Spinal cord (tissue), 10 donors: ENCODE data around the gene UNC5C. TPM values are rescaled to one million over a fixed set of nuclear protein-coding genes. Genes with fewer than 3 reads are reported as not detected.

ENCODE experiments used
- DNase-seq, 6 donors: peaks; one replicate each; pipeline versions ENCODE4 v3.0.0 to v3.0.0-alpha.2; 2013 to 2015; ENCODE audit warnings: low spot score in 6 of 6, low read depth in 4 of 6
- H3K27ac ChIP-seq: one replicate; pipeline ENCODE4 v1.5.1; 2013; ENCODE audit warnings: low read depth, low read length, control low read depth
- H3K27me3 ChIP-seq: one replicate; pipeline ENCODE4 v1.6.1; 2013; ENCODE audit warnings: low read length; ENCODE audit not compliant: control insufficient read depth, insufficient read depth
- H3K36me3 ChIP-seq: one replicate; pipeline ENCODE4 v1.6.1; 2013; ENCODE audit warnings: low read length; ENCODE audit not compliant: control insufficient read depth, insufficient read depth
- H3K4me1 ChIP-seq: one replicate; pipeline ENCODE4 v1.6.1; 2013; ENCODE audit warnings: low read length; ENCODE audit not compliant: control insufficient read depth, insufficient read depth
- H3K4me3 ChIP-seq: one replicate; pipeline ENCODE4 v1.5.1; 2013; ENCODE audit warnings: low read depth, low read length, control low read depth
- H3K9me3 ChIP-seq: one replicate; pipeline ENCODE4 v1.6.1; 2013; ENCODE audit warnings: low read length; ENCODE audit not compliant: control insufficient read depth, insufficient read depth
- WGBS: methylation state at CpG from one replicate; pipeline ENCODE4 v1.1.5; 2013; ENCODE audit warnings: missing lambda C conversion rate; ENCODE audit not compliant: insufficient coverage; 5-methylcytosine and 5-hydroxymethylcytosine counted together
- polyA plus RNA-seq, 2 donors: library from polyadenylated mRNA; unstranded; fragments of 120-200 nt; gene quantifications; one replicate each; pipeline ENCODE4 v1.2.1, GENCODE V29; 2013; ENCODE audit not compliant: insufficient read length in 2 of 2
- total RNA-seq, 2 donors: library from RNA; depleted of rRNA in 1 of 2; stranded (reverse); fragments of 120-200 nt in 1 of 2; fragments of >200 nt in 1 of 2; gene quantifications; one replicate each; pipeline versions ENCODE4 v1.2.3 to v1.2.4, GENCODE V29; 2013 to 2014
- donor health status: healthy.

UNC5C gene
- total and polyA plus RNA-seq, 4 donors, result 11.3 to 33.2 (median 20.7) TPM

- no peaks in the 10 kb centered on the region for H3K9me3 ChIP-seq
- no peak overlapping the region for H3K4me3 ChIP-seq
- H3K36me3 ChIP-seq, result no peaks in the 10 kb centered on the region
- DNase-seq, result no peak
- 100% methylated on average over 2 of the region's 2 CpGs for WGBS
- no peak overlapping the region for H3K27ac ChIP-seq
- peaks cover 8% of the 10 kb centered on the region for H3K4me1 ChIP-seq
- no peaks in the 10 kb centered on the region for H3K27me3 ChIP-seq
Observed at GRCh38 chr4:95217197-95217596, 331.6 kb downstream of the UNC5C start.

DNA sequence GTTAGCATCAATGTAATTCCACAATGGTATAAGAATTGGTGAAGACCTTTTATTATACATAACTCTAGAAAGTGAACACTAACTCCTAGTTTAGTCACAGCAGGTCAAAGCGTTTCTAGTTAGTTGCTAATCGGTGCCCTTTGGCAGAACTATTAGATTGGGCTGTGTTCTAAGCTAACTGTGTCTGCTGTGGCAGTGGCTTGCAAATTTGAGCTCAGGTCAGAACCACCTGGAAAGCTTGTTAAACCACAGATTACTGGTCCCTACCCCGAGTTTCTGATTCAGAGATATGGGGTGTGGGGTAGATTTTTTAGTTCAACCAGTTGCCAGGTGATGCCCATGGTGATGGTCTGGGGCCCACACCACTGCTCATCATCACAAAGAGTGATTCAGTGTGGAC is 332.1 kb downstream of the UNC5C start:
- Histone ChIP-seq H3K27me3 (no peaks in the 10 kb centered on the region), H3K4me3 (no peak overlapping the region), H3K9me3 (no peaks in the 10 kb centered on the region), H3K4me1 (peaks cover 8% of the 10 kb centered on the region), H3K36me3 (no peaks in the 10 kb centered on the region), H3K27ac (no peak overlapping the region)
- no peak for DNase-seq
- WGBS, result 100% methylated on average over 1 of the region's 3 CpGs

DNA sequence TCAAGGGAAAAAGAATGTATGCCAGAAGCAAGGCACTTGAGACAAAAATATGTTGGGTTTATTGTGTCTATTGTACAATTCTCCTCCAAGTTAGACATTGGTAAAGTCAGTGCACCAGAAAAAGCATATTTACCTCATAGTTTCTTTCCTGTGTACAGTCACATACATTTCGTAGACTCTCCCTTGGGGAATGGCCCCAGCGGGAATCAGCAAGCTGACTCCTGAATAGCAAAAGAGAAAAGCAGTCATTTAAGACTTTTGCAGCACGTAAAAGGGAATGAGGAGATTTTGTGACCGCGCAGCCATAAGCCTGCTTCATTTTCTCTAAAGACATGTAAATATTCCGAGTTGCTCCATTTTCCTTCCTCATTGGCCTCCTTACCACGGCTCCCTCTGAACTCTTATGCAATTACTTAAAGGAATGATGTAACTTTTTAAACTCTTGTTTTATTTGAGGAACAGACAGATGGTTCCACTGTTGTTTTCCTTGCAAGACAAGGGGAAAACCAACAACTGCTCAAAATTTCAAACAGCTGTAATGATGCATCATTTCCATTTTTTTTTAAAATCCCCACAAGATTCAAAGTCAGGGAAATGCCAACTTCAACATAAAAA is 332.7 kb downstream of the UNC5C start:
- Histone ChIP-seq H3K36me3 (no peaks in the 10 kb centered on the region), H3K4me3 (no peak overlapping the region), H3K27ac (no peak overlapping the region), H3K9me3 (no peaks in the 10 kb centered on the region), H3K27me3 (no peaks in the 10 kb centered on the region), H3K4me1 (peaks cover 8% of the 10 kb centered on the region)
- WGBS, result no CpG with 5 or more reads among the region's 7 CpGs
- peak in 1 of 6 donors; percentile 34 for DNase-seq

DNA sequence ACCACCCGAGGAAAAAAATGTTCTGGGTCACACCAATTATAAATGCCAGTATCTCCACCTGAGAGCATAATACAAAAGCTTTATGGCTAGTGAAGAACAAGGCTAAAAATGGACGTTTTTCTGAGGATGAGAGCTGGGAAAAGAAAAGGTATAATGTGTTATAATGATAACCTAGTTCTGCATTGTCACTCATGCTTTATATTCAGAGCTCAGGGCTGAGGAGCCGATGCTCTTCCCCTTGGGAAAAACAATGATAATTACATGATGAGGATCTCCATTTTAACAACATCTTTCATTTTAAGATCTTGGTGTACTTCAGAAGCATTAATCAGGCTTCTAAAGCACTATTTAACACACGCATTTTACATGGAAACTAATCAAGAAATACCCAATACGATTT is 333.7 kb downstream of the UNC5C start:
- no CpG with 5 or more reads among the region's 5 CpGs for WGBS
- DNase-seq, result peak in 1 of 6 donors; percentile 34
- H3K27me3 ChIP-seq, result no peaks in the 10 kb centered on the region
- H3K27ac ChIP-seq, result no peak overlapping the region
- no peak overlapping the region for H3K4me3 ChIP-seq
- no peaks in the 10 kb centered on the region for H3K36me3 ChIP-seq
- peaks cover 8% of the 10 kb centered on the region for H3K4me1 ChIP-seq
- no peaks in the 10 kb centered on the region for H3K9me3 ChIP-seq

- peak in 1 of 6 donors; percentile 58 for DNase-seq
- H3K27ac ChIP-seq, result no peak overlapping the region
Observed at GRCh38 chr4:95214408-95214807, 334.4 kb downstream of the UNC5C start.

GRCh38 chr4:95213366-95213765 is 335.4 kb downstream of the UNC5C start:
- peak in 2 of 6 donors; percentile 84 for DNase-seq
- no peaks in the 10 kb centered on the region for H3K27me3 ChIP-seq
- H3K4me3 ChIP-seq, result no peak overlapping the region
- H3K9me3 ChIP-seq, result no peaks in the 10 kb centered on the region
- H3K36me3 ChIP-seq, result no peaks in the 10 kb centered on the region
- no peak overlapping the region for H3K27ac ChIP-seq
- H3K4me1 ChIP-seq, result peaks cover 8% of the 10 kb centered on the region
- 57% methylated on average over 5 of the region's 8 CpGs for WGBS

More at GRCh38 chr4:95214408-95214807, 334.4 kb downstream of the UNC5C start:
- no peaks in the 10 kb centered on the region for H3K36me3 ChIP-seq
- no peaks in the 10 kb centered on the region for H3K27me3 ChIP-seq
- no peak overlapping the region for H3K4me3 ChIP-seq
- no CpG with 5 or more reads among the region's 5 CpGs for WGBS
- H3K4me1 ChIP-seq, result peaks cover 8% of the 10 kb centered on the region
- no peaks in the 10 kb centered on the region for H3K9me3 ChIP-seq

- Histone ChIP-seq H3K27me3 (no peaks in the 10 kb centered on the region), H3K4me1 (peaks cover 8% of the 10 kb centered on the region)
- 83% methylated on average over 6 of the region's 8 CpGs for WGBS
Observed at GRCh38 chr4:95212692-95213091, 336.1 kb downstream of the UNC5C start.

DNA sequence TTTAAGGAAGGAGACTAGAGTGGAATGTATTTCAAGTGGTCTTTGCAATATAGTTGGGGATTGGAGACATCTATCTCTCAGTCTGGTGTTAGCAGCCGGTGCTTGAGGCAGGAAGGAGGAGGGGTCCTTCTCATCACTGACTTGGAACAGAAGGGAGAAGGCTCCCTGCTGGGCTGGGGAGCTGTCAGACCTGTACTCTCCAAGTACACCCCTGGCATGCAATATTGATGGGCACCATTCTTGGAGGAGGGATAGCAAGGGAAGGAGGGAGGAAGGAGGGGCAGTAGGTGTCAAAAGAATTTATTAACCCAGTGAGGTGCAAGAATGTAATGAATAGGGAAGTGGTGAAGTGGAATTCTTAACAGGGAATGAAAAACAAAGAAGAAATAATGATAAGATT is 338.8 kb downstream of the UNC5C start:
- 67% methylated on average over 1 of the region's 1 CpG for WGBS
- H3K4me1 ChIP-seq, result peaks cover 8% of the 10 kb centered on the region
- no peak overlapping the region for H3K4me3 ChIP-seq
- H3K36me3 ChIP-seq, result no peaks in the 10 kb centered on the region
- no peak overlapping the region for H3K27ac ChIP-seq
- H3K9me3 ChIP-seq, result no peaks in the 10 kb centered on the region
- H3K27me3 ChIP-seq, result no peaks in the 10 kb centered on the region
- DNase-seq, result no peak

More at GRCh38 chr4:95212692-95213091, 336.1 kb downstream of the UNC5C start:
- no peaks in the 10 kb centered on the region for H3K36me3 ChIP-seq
- no peaks in the 10 kb centered on the region for H3K9me3 ChIP-seq
- H3K27ac ChIP-seq, result no peak overlapping the region
- no peak overlapping the region for H3K4me3 ChIP-seq
- no peak for DNase-seq

GRCh38 chr4:95204873-95205272 is 343.9 kb downstream of the UNC5C start:
- Histone ChIP-seq H3K27me3 (no peaks in the 10 kb centered on the region), H3K4me3 (no peak overlapping the region), H3K36me3 (peaks cover 4% of the 10 kb centered on the region), H3K27ac (no peak overlapping the region), H3K9me3 (no peaks in the 10 kb centered on the region), H3K4me1 (peaks cover 4% of the 10 kb centered on the region)
- DNase-seq, result no peak
- WGBS, result 0% methylated on average over 1 of the region's 5 CpGs

GRCh38 chr4:95204267-95204844 is 344.4 kb downstream of the UNC5C start:
- H3K4me1 ChIP-seq, result peaks cover 4% of the 10 kb centered on the region
- no peak overlapping the region for H3K4me3 ChIP-seq
- DNase-seq, result peak in 1 of 6 donors; percentile 34
- 69% methylated on average over 8 of the region's 8 CpGs for WGBS
- no peak overlapping the region for H3K27ac ChIP-seq
- no peaks in the 10 kb centered on the region for H3K9me3 ChIP-seq
- H3K27me3 ChIP-seq, result no peaks in the 10 kb centered on the region
- peaks cover 4% of the 10 kb centered on the region for H3K36me3 ChIP-seq
